Sigmoid colon (tissue), 3 donors: ENCODE results near the gene NELFB.

Experiments
- CTCF ChIP-seq, 4 experiments: fragments of 450-650 bp in 3 of 4; fragments of 200-600 bp in 1 of 4; IDR thresholded peaks; one replicate each; pipeline ENCODE4 v1.5.1; 2016 to 2019; ENCODE audit warnings: antibody characterized with exemption in 4 of 4, mild to moderate bottlenecking in 3 of 4, moderate library complexity in 2 of 4
- POLR2A ChIP-seq, 2 donors: fragments of 450-650 bp; IDR thresholded peaks; one replicate each; pipeline ENCODE4 v1.6.1; 2016; ENCODE audit warnings: antibody characterized with exemption in 2 of 2, mild to moderate bottlenecking in 2 of 2, moderate library complexity in 2 of 2

GRCh38 chr9:137256362-137256761 is 1.2 kb downstream of the NELFB start:
- TF ChIP-seq CTCF (IDR thresholded peaks at IDR 0.05) = no peak
- TF ChIP-seq POLR2A (IDR thresholded peaks at IDR 0.05) = no peak
